Activated CD8-positive, alpha-beta memory T cell treated with anti-CD3 and anti-CD28 coated beads, Interleukin-2, amount 50 U/mL, for 24 hours (primary cell): ENCODE results near the gene BDKRB2.

Experiments
- DNase-seq: peaks from one replicate; pipeline ENCODE4 v3.0.0-alpha.2; 2020; ENCODE audit errors: extremely low read depth

BDKRB2 gene

GRCh38 chr14:96204151-96205058, at the start of gene BDKRB2:
Gene BDKRB2, plus strand, starts transcription at chr14:96204839. Its CDS starts 32,269 bp downstream, at chr14:96237108.
- DNase-seq, result no peak

GRCh38 chr14:96154900-96155299, 49.7 kb upstream of the BDKRB2 start:
- no peak for DNase-seq

GRCh38 chr14:96156804-96157760, 47.6 kb upstream of the BDKRB2 start:
- no peak for DNase-seq

DNA sequence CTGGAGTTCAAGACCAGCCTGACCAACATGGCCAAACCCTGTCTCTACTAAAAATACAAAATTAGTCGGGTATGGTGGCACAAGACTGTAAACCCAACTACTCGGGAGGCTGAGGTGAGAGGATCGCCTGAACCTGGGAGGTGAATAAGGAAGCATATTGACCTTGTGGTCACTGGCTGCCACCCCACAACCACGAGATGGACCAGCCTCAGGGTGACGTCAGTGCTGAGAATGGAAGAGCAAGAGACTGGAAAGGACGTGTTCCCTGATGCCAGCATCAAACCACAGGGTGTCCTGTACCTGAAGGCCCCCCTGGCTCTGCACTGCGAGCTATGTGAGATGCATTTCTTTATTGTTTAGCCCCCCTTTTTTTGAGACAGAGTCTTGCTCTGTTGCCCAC, 45.9 kb upstream of the BDKRB2 start:
- no peak for DNase-seq

GRCh38 chr14:96160076-96160912, 44.3 kb upstream of the BDKRB2 start:
- DNase-seq, result no peak

DNA sequence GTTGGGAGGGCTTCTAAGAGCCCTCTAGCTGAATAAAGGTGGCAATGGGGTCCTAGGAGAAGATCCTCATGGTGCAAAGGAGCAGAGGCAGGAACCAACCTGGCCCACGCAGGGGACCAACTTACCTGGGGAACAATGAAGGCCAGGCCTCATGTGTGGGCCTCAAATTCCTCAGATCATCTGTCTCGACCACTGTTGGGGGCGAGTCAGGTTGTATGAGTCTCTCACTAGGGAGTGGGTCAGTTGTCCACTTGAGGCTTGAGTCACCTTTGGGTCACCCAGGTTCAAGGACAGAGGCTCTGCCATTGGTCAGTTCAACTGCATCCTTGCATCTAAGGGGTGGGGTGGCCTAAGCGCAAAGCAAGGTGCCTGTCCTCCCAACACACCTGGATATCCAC, 43.7 kb upstream of the BDKRB2 start:
- DNase-seq, result no peak

DNA sequence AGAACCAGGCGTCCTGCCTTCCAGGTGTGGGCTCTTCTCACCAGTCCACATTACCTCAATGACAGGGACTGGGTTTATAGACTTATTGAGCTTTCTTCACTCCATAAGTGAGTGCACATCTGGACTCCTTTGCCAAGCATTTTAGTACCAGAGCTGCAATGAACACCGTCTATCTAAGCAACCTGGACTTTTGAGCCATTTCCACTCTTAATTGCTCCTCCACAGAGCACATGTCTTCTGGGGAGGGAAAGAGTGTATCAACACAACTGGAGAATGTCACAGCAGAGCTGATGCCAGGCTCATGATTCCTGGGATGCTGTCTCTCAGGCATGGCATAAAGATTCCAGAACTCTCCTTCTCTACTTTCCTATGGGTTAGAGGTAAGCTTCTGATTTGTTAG, 43.0 kb upstream of the BDKRB2 start:
- no peak for DNase-seq

GRCh38 chr14:96162265-96162664, 42.4 kb upstream of the BDKRB2 start:
- no peak for DNase-seq

- no peak for DNase-seq
Observed at GRCh38 chr14:96162741-96163140, 41.9 kb upstream of the BDKRB2 start.

DNA sequence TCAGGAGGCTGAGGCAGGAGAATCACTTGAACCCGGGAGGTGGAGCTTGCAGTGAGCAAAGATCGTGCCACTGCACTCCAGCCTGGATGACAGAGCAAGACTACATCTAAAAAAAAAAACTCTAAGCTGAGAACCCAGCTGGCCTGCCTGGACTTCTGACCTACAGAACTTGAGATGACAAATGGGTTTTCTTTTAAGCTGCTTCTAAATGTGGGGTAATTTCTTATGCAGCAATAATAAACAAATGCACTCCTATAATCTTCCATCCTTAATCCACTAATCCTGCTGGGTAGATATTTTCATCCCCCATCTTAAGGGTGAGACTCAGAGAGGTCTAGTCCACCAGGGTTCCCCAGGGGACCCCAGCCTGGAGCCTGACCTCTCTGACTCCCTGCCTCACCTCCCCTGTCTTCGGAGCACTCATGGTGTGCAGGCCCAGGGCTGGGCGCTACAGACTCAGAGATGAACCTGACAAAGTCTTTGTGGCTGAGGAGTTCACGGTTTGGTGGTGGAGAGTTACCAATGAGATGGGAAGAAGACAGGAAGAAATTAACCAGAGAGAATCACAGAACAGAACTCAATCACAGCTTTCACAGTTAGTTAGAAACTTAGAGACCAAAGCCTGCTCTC, 39.7 kb upstream of the BDKRB2 start:
- DNase-seq, result no peak

- DNase-seq, result no peak
Observed at GRCh38 chr14:96165493-96166436, 38.9 kb upstream of the BDKRB2 start.

DNA sequence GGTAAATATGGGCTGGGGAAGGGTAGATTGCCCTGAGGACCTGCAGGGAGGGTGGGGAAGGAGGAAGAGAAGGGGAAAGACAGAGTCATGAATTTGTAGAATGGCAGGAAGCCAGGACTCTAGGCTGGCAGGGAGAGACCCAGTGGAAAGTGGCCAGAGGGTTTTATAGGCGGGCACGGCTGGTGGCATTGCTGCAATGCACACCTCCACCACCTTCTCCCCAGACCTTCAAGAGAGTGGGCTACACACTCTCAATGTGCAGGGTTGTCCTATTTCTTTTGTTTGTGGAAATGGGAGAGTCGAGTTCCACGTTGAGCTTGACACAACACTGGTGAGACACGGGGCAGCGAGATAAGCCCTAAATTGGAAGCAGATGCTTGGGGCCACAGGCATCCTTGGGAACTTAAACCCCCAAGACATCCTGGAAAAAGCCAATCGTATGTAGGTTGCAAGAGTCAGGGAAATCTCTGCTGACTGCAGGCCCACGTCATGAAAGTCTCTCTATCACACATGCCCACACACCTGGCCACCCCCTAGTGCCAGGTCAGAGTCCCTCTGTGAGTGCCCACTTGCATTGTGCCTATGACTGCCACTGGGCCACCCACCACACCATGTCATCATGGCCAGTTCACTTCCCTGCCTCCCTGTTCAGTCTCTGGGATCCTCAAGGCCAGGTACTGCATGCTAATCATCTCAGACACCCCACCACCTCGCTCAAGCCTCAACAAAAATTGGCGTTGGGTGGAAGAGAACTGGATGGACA, 38.0 kb upstream of the BDKRB2 start:
- no peak for DNase-seq

DNA sequence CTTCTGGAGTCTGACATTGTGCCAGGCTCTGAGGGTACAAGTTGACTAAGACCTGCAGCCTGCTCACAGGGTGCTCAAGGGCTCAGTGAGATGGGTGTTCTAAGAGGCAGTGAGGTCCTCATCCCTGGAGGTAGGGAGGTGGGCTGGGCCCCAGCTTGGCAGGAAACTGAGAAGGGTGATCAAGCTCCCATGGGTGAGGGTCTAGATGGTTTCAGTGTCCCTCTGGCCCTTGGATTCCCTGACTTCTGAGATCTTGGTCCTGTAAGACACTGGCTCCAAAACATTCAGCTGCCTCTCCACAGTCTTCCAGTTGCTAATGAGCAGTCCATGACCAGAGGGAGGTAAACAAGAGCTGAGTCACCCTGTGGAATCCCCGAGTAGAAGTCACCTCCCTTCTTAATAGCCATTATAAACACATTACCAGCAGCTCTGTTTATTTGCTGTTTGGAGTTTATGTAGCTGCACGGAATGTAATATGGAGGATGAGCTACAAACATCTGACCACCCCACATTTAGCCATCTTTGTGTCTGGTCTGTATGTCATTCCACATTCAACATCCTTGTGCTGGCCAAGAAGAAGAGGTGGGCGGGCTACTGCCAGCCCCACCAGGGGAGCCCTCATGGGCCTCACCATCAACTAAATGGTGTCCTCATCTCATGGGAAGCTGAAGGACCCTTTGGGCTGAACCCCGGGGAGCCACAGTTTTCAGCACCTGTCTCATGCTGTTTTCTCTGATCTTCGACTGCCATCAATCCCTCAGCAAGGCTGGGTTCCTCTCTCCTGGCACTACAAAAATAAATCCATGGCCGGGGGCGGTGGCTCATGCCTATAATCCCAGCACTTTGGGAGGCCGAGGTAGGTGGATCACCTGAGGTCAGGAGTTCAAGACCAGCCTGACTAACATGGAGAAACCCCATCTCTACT, 37.2 kb upstream of the BDKRB2 start:
- DNase-seq, result no peak

GRCh38 chr14:96168581-96168980, 36.1 kb upstream of the BDKRB2 start:
- no peak for DNase-seq

- DNase-seq, result no peak
Observed at GRCh38 chr14:96170961-96171592, 33.6 kb upstream of the BDKRB2 start.

GRCh38 chr14:96173636-96174475, 30.8 kb upstream of the BDKRB2 start:
- DNase-seq, result no peak

- no peak for DNase-seq
Observed at GRCh38 chr14:96176275-96176674, 28.4 kb upstream of the BDKRB2 start.
